ENCODE measurements around the gene PGBD2. TPM values are rescaled to one million over a fixed set of nuclear protein-coding genes. Genes with fewer than 3 reads are reported as not detected.

Gene PGBD2
- polyA plus RNA-seq, 2 of the 4 experiments (the other 2 are of a cell fraction): 5.6 to 7.1 TPM

DNA sequence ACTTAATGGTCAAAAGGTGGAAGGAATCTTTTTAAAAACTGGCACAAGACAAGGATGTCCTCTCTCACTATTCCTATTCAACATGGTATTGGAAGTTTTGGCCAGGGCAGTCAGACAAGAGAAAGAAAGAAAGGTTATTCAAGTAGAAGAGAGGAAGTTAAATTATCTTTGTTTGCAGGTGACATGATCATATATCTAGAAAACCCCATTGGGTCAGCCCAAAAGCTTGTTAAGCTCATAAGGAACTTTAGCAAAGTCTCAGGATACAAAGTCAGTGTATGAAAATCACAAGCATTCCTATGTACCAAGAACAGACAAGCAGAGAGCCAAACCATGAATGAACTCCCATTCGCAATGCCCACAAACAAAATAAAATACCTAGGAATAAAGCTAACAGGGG, 5.4 kb upstream of the PGBD2 start:
- H3K9me3 ChIP-seq: peaks cover 3% of the 10 kb centered on the region; the same call in 1 of the 3 replicates
- no peak overlapping the region for H3K4me2 ChIP-seq
- no peak overlapping the region for H3K27ac ChIP-seq
- 26% methylated on average over 1 of the region's 1 CpG for WGBS (ENCODE audit: missing lambda C conversion rate)
- DNase-seq (ENCODE audit: low read depth in 1 of 2, low spot score in 1 of 2): no peak
- TF ChIP-seq HOXB13 (CRISPR knock-in tag; IDR thresholded peaks at IDR 0.05; ENCODE audit: low read depth) (no peak), HEYL (CRISPR knock-in tag; IDR thresholded peaks at IDR 0.05) (no peak), ZNF302 (CRISPR knock-in tag; IDR thresholded peaks at IDR 0.05) (no peak), TFCP2L1 (CRISPR knock-in tag; IDR thresholded peaks at IDR 0.05) (no peak), HDAC2 (IDR thresholded peaks at IDR 0.05) (no peak), JUNB (IDR thresholded peaks at IDR 0.05) (no peak), NPAS2 (CRISPR knock-in tag; IDR thresholded peaks at IDR 0.05; ENCODE audit: borderline replicate concordance) (no peak), KDM1A (IDR thresholded peaks at IDR 0.05; ENCODE audit: low read depth) (no peak), SMC3 (IDR thresholded peaks at IDR 0.05) (no peak), GATA3 (IDR thresholded peaks at IDR 0.05; ENCODE audit: borderline replicate concordance) (no peak), SREBF2 (IDR thresholded peaks at IDR 0.05) (no peak), RARB (CRISPR knock-in tag; IDR thresholded peaks at IDR 0.05) (no peak)
- FAIRE-seq: no peak
- no peak for ATAC-seq
- H3K4me1 ChIP-seq: peaks cover 4% of the 10 kb centered on the region; the same call in 1 of the 3 replicates
- ChIA-PET POLR2A (interaction anchor here (0.9 kb wide), 1 partner anchor 27 kb away, joined by 11 read pairs; no protein-coding TSS in a partner anchor), CTCF (interaction anchor here (0.9 kb wide), 1 partner anchor 13 kb away, joined by 5 read pairs; no protein-coding TSS in a partner anchor)
- H3K4me3 ChIP-seq: no peak overlapping the region

DNA sequence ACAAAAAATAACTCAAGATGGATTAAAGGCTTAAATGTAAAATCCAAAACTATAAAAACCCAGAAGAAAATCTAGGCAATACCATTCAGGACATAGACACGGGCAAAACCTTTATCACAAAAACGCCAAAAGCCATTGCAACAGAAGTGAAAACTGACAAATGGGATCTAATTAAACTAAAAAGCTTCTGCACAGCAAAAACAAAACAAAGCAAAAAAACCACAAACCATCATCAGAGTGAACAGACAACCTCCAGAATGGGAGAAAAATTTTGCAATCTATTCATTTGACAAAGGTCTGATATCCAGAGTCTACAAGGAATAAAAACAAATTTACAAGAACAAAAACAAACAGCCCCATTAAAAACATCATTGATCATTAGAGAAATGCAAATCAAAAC, 4.5 kb upstream of the PGBD2 start:
- TF ChIP-seq KDM5A (IDR thresholded peaks at IDR 0.05): no peak
- TF ChIP-seq HEYL (CRISPR knock-in tag; IDR thresholded peaks at IDR 0.05): no peak
- TF ChIP-seq RCOR1 (IDR thresholded peaks at IDR 0.05; ENCODE audit: low read depth, low read length): no peak
- TF ChIP-seq ZSCAN20 (CRISPR knock-in tag; IDR thresholded peaks at IDR 0.05): no peak
- no peak for TF ChIP-seq ZNF302 (CRISPR knock-in tag; IDR thresholded peaks at IDR 0.05)
- no peak overlapping the region for H3K4me2 ChIP-seq
- H3K27ac ChIP-seq: no peak overlapping the region
- WGBS (ENCODE audit: missing lambda C conversion rate): 4% methylated on average over 2 of the region's 2 CpGs
- no peak for ATAC-seq
- FAIRE-seq: no peak
- no peak for DNase-seq (ENCODE audit: low read depth in 1 of 2, low spot score in 1 of 2)
- POLR2A ChIA-PET: no interaction called here
- no peak overlapping the region for H3K4me3 ChIP-seq
- peaks cover 4% of the 10 kb centered on the region; the same call in 1 of the 3 replicates for H3K4me1 ChIP-seq
- peaks cover 3% of the 10 kb centered on the region; the same call in 1 of the 3 replicates for H3K9me3 ChIP-seq
- CTCF ChIA-PET: no interaction called here

DNA sequence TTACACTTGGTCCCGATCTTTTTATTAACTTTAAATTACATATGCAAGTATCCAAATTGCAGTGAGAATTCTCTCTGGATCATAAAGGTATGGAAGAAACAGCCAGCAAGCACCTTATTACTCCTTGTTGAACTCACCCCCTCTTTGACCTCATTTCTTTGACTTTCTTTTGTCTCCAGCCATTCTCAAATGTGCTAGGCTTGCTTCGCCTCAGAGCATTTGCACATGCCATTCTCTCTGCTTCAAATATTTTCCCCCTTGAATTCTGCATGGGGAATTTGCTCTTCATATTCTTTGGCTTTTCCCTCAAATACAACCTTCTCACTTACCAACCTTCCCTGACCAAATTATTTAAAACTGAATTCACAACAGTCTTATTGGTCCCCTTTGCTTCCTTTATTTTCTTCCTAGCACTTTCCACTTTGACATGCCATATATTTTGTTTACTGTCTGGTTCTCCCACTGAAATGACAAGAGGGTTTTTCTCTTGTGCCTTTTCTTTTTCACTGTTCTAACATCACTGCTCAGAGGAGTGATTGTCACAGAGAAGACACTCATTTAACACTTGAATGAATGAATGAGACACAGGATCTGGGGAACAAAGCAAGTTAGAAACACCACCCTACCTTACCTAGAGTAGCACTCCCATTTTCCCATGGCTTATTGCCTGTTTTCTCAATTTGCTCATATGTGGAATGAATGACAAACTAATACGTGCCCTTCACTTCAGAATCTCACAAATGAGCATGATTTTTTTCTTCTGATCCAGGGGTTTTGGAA, 1.4 kb upstream of the PGBD2 start:
- H3K4me1 ChIP-seq: peaks cover 4% of the 10 kb centered on the region; the same call in 1 of the 3 replicates
- H3K9me3 ChIP-seq: no peaks in the 10 kb centered on the region
- ATAC-seq: no peak
- H3K27ac ChIP-seq: no peak overlapping the region
- peak overlapping the region; percentile 81 for H3K4me2 ChIP-seq
- WGBS (ENCODE audit: missing lambda C conversion rate): 85% methylated on average over 3 of the region's 3 CpGs
- no peak overlapping the region for H3K4me3 ChIP-seq
- ChIA-PET POLR2A (no interaction called here), CTCF (no interaction called here)
- no peak for FAIRE-seq
- no peak for TF ChIP-seq RCOR1 (IDR thresholded peaks at IDR 0.05; ENCODE audit: low read depth, low read length)
- no peak for TF ChIP-seq RAD21 (conservative IDR thresholded peaks at IDR 0.05 in 1 of 2, IDR thresholded peaks at IDR 0.05 in 1 of 2)
- TF ChIP-seq ZSCAN20 (CRISPR knock-in tag; IDR thresholded peaks at IDR 0.05): no peak
- TF ChIP-seq CHD2 (IDR thresholded peaks at IDR 0.05; ENCODE audit: low read length, partially characterized antibody): no peak
- TF ChIP-seq HOXB5 (CRISPR knock-in tag; IDR thresholded peaks at IDR 0.05): no peak
- TF ChIP-seq KDM1A (IDR thresholded peaks at IDR 0.05; ENCODE audit: low read depth): no peak
- TF ChIP-seq TFCP2L1 (CRISPR knock-in tag; IDR thresholded peaks at IDR 0.05): no peak
- TF ChIP-seq CEBPB (IDR thresholded peaks at IDR 0.05): no peak
- no peak for TF ChIP-seq JUN (IDR thresholded peaks at IDR 0.05)
- TF ChIP-seq NFE2L2 (conservative IDR thresholded peaks at IDR 0.05; ENCODE audit: low read length): no peak
- no peak for TF ChIP-seq ZC3H11A (IDR thresholded peaks at IDR 0.05)
- no peak for TF ChIP-seq BHLHE40 (IDR thresholded peaks at IDR 0.05; ENCODE audit: low read depth, low read length)
- DNase-seq (ENCODE audit: low read depth in 1 of 2, low spot score in 1 of 2): no peak

Data from A549 (cell line).